H9 (cell line): Measurements from ENCODE around the gene ZNF296. TPM values are rescaled to one million over a fixed set of nuclear protein-coding genes. Genes with fewer than 3 reads are reported as not detected.

Experiments
- DNase-seq: peaks from one replicate; pipeline ENCODE4 v3.0.0-alpha.2; 2017
- H2AFZ ChIP-seq: one replicate; pipeline ENCODE4 v1.6.1; 2013; ENCODE audit warnings: mild to moderate bottlenecking, low read length, control low read depth, moderate library complexity
- H2AK5ac ChIP-seq: 2 replicates; pipeline ENCODE4 v1.6.1; 2013; ENCODE audit warnings: low read length, control low read depth, mixed read lengths; ENCODE audit not compliant: insufficient read length
- H2BK120ac ChIP-seq: one replicate; pipeline ENCODE4 v1.6.1; 2013; ENCODE audit warnings: low read depth, mild to moderate bottlenecking, low read length, control low read depth, inconsistent platforms; ENCODE audit not compliant: poor library complexity, severe bottlenecking
- H2BK12ac ChIP-seq: 2 replicates; pipeline ENCODE4 v1.6.1; 2013; ENCODE audit warnings: low read length, control low read depth, mixed read lengths, low read depth; ENCODE audit not compliant: insufficient read length
- H2BK15ac ChIP-seq: 2 replicates; pipeline ENCODE4 v1.6.1; 2013; ENCODE audit warnings: low read depth, low read length, control low read depth
- H2BK20ac ChIP-seq: one replicate; pipeline ENCODE4 v1.6.1; 2013; ENCODE audit warnings: low read depth, mild to moderate bottlenecking, low read length, control low read depth, inconsistent platforms; ENCODE audit not compliant: poor library complexity, severe bottlenecking
- H2BK5ac ChIP-seq: 2 replicates; pipeline ENCODE4 v1.6.1; 2013; ENCODE audit warnings: low read length, control low read depth, mixed read lengths; ENCODE audit not compliant: insufficient read length
- H3K14ac ChIP-seq: 2 replicates; pipeline ENCODE4 v1.6.1; 2013; ENCODE audit warnings: low read length, control low read depth; ENCODE audit not compliant: insufficient read depth
- H3K18ac ChIP-seq: 2 replicates; pipeline ENCODE4 v1.6.1; 2013; ENCODE audit warnings: low read depth, mild to moderate bottlenecking, mixed read lengths, low read length, control low read depth; ENCODE audit not compliant: insufficient read length
- H3K23ac ChIP-seq: 2 replicates; pipeline ENCODE4 v1.6.1; 2013; ENCODE audit warnings: low read length, control low read depth, mixed read lengths, low read depth; ENCODE audit not compliant: insufficient read length
- H3K23me2 ChIP-seq: 2 replicates; pipeline ENCODE4 v1.6.1; 2013; ENCODE audit warnings: low read depth, mild to moderate bottlenecking, mixed read lengths, low read length, control low read depth; ENCODE audit not compliant: insufficient read length, poor library complexity, severe bottlenecking
- H3K27ac ChIP-seq: 2 replicates; pipeline ENCODE4 v1.5.1; 2013; ENCODE audit warnings: low read length, control low read depth, mixed read lengths, low read depth; ENCODE audit not compliant: insufficient read length
- H3K27me3 ChIP-seq: 2 replicates; pipeline ENCODE4 v1.6.1; 2013; ENCODE audit warnings: low read length, control low read depth, inconsistent platforms; ENCODE audit not compliant: insufficient read depth
- H3K4ac ChIP-seq: 2 replicates; pipeline ENCODE4 v1.6.1; 2013; ENCODE audit warnings: low read depth, mild to moderate bottlenecking, control low read depth, inconsistent platforms, low read length, moderate library complexity
- H3K4me1 ChIP-seq: 2 replicates; pipeline ENCODE4 v1.6.1; 2013; ENCODE audit warnings: low read length, control low read depth, inconsistent platforms; ENCODE audit not compliant: insufficient read depth
- H3K4me2 ChIP-seq: 2 replicates; pipeline ENCODE4 v1.6.1; 2013; ENCODE audit warnings: low read length, control low read depth, mixed read lengths; ENCODE audit not compliant: insufficient read length, insufficient read depth
- H3K56ac ChIP-seq: 2 replicates; pipeline ENCODE4 v1.6.1; 2013; ENCODE audit warnings: low read depth, mild to moderate bottlenecking, mixed read lengths, low read length, control low read depth; ENCODE audit not compliant: insufficient read length
- H3K79me1 ChIP-seq: 2 replicates; pipeline ENCODE4 v1.6.1; 2013; ENCODE audit warnings: low read depth, mild to moderate bottlenecking, moderate library complexity, low read length, control low read depth, inconsistent platforms; ENCODE audit not compliant: insufficient read depth, poor library complexity, severe bottlenecking
- H3K79me2 ChIP-seq: 2 replicates; pipeline ENCODE4 v1.6.1; 2013; ENCODE audit warnings: low read length, control low read depth, inconsistent platforms; ENCODE audit not compliant: insufficient read depth
- H3K9ac ChIP-seq: 2 replicates; pipeline ENCODE4 v1.6.1; 2013; ENCODE audit warnings: low read length, control low read depth, mixed read lengths; ENCODE audit not compliant: insufficient read length; ENCODE audit errors: extremely low read depth
- H3K9me3 ChIP-seq: one replicate; pipeline ENCODE4 v1.6.1; 2013; ENCODE audit warnings: low read depth, low read length, inconsistent platforms; ENCODE audit not compliant: control insufficient read depth
- H3T11ph ChIP-seq: one replicate; pipeline ENCODE4 v1.6.1; 2013; ENCODE audit warnings: mild to moderate bottlenecking, low read length, control low read depth, inconsistent platforms
- H4K20me1 ChIP-seq: one replicate; pipeline ENCODE4 v1.6.1; 2013; ENCODE audit not compliant: control insufficient read depth, insufficient read length, insufficient read depth
- H4K5ac ChIP-seq: 2 replicates; pipeline ENCODE4 v1.6.1; 2013; ENCODE audit warnings: low read depth, mild to moderate bottlenecking, mixed read lengths, low read length, control low read depth; ENCODE audit not compliant: insufficient read length
- H4K8ac ChIP-seq: replicated peaks from 2 replicates; pipeline ENCODE4 v1.6.1; 2013; ENCODE audit warnings: low read length, control low read depth, mixed read lengths, low read depth; ENCODE audit not compliant: insufficient read length
- H4K91ac ChIP-seq: 2 replicates; pipeline ENCODE4 v1.6.1; 2013; ENCODE audit warnings: low read depth, mild to moderate bottlenecking, moderate library complexity, mixed read lengths, low read length, control low read depth; ENCODE audit not compliant: insufficient read length
- H3K27ac Mint-ChIP-seq, 3 experiments: 2 replicates in 2 of 3; 3 replicates in 1 of 3; pipeline ENCODE4 v1.8.0; 2020 to 2021; ENCODE audit warnings: mixed read lengths in 3 of 3, mild to moderate bottlenecking in 1 of 3, moderate library complexity in 1 of 3
- H3K27me3 Mint-ChIP-seq: 2 replicates; pipeline ENCODE4 v1.8.0; 2021; ENCODE audit warnings: low read depth, mild to moderate bottlenecking, moderate library complexity, mixed read lengths
- H3K36me3 Mint-ChIP-seq, 3 experiments: 2 replicates in 2 of 3; 3 replicates in 1 of 3; pipeline ENCODE4 v1.8.0; 2020 to 2021; ENCODE audit warnings: low read depth in 3 of 3, mixed read lengths in 3 of 3; ENCODE audit not compliant: insufficient read depth in 1 of 3
- H3K4me1 Mint-ChIP-seq, 2 experiments: 2 replicates each; pipeline ENCODE4 v1.8.0; 2020; ENCODE audit warnings: mixed read lengths in 2 of 2
- H3K4me3 Mint-ChIP-seq, 2 experiments: 2 replicates in 1 of 2; 3 replicates in 1 of 2; pipeline ENCODE4 v1.8.0; 2020 to 2021; ENCODE audit warnings: mild to moderate bottlenecking in 2 of 2, mixed read lengths in 2 of 2, moderate library complexity in 1 of 2
- H3K9me3 Mint-ChIP-seq, 2 experiments: 2 replicates in 1 of 2; 3 replicates in 1 of 2; pipeline ENCODE4 v1.8.0; 2020; ENCODE audit warnings: mild to moderate bottlenecking in 2 of 2, mixed read lengths in 2 of 2, moderate library complexity in 1 of 2
- CTCF ChIP-seq: fragments of 200-600 bp; sonication (generic); conservative IDR thresholded peaks from 3 replicates; pipeline ENCODE4 v1.8.0; 2021; ENCODE audit warnings: antibody characterized with exemption, mild to moderate bottlenecking
- WGBS: extraction: QIAGEN DNeasy Blood & Tissue Kit; methylation state at CpG from one replicate; pipeline ENCODE4 v1.1.7; 2013; ENCODE audit warnings: missing lambda C conversion rate, low lambda C conversion rate, mixed read lengths; ENCODE audit not compliant: insufficient read length; ENCODE audit errors: extremely low coverage; 5-methylcytosine and 5-hydroxymethylcytosine counted together
- total RNA-seq: library from RNA; stranded (reverse); gene quantifications from 2 replicates; pipeline ENCODE4 v1.2.1, GENCODE V29; 2021

The ZNF296 gene
- total RNA-seq, 1 experiment from 2014 or later = 14.8 TPM

GRCh38 chr19:45079063-45079910 is 3.0 kb upstream of the ZNF296 start, which contains the start of gene GEMIN7:
Gene GEMIN7, plus strand, starts transcription at chr19:45079260. Its CDS starts 10,855 bp downstream, at chr19:45090115.
- Histone ChIP-seq H3K23me2 (peaks cover 20% of the 10 kb centered on the region), H3K14ac (peak within 1 kb of the TSS; percentile 65), H2AFZ (no peak within 1 kb of the TSS), H3K27ac (peak within 1 kb of the TSS; percentile 3), H2BK20ac (no peak within 1 kb of the TSS), H2BK15ac (no peak within 1 kb of the TSS), H4K91ac (no peak within 1 kb of the TSS), H3K23ac (no peak within 1 kb of the TSS), H3K4me1 (peaks cover 10% of the 10 kb centered on the region; the same call in 1 of the 2 replicates), H3K4me2 (peak within 1 kb of the TSS; percentile 68), H4K20me1 (no peaks in the 10 kb centered on the region), H3K4ac (no peak within 1 kb of the TSS; the same call in 1 of the 2 replicates), H2BK5ac (no peak within 1 kb of the TSS), H3T11ph (no peak within 1 kb of the TSS), H3K56ac (no peak within 1 kb of the TSS), H3K27me3 (no peaks in the 10 kb centered on the region), H4K5ac (no peak within 1 kb of the TSS), H3K79me1 (peaks cover 4% of the 10 kb centered on the region), H2AK5ac (no peak within 1 kb of the TSS), H3K18ac (peak within 1 kb of the TSS; percentile 50), H3K79me2 (peaks cover 7% of the 10 kb centered on the region; the same call in 1 of the 2 replicates), H3K9me3 (no peaks in the 10 kb centered on the region), H4K8ac (no peak within 1 kb of the TSS), H2BK120ac (no peak within 1 kb of the TSS), H3K9ac (peak within 1 kb of the TSS; percentile 56), H2BK12ac (no peak within 1 kb of the TSS)
- peaks cover 44 to 53% of the 10 kb centered on the region in 2 experiments for H3K4me1 Mint-ChIP-seq
- no peak; the same call in 1 of the 3 replicates for TF ChIP-seq CTCF
- DNase-seq = peak; percentile 89
- peak within 1 kb of the TSS; percentile 97 to 99 (median 99) for H3K27ac Mint-ChIP-seq
- no peaks in the 10 kb centered on the region; a peak in 1 of 5 replicates for H3K9me3 Mint-ChIP-seq
- H3K27me3 Mint-ChIP-seq = no peaks in the 10 kb centered on the region; the same call in 1 of the 2 replicates
- H3K36me3 Mint-ChIP-seq = peaks cover 13 to 33% (median 28%) of the 10 kb centered on the region in 3 experiments; a peak in 6 of 7 replicates
- no CpG with 5 or more reads among the region's 61 CpGs for WGBS
- H3K4me3 Mint-ChIP-seq = peak within 1 kb of the TSS; percentile 99
